Measurements from ENCODE around the gene MMP28. TPM values are rescaled to one million over a fixed set of nuclear protein-coding genes. Genes with fewer than 3 reads are reported as not detected.

MMP28 gene
- polyA plus RNA-seq, 6 donors from 2014 or later, result 0.21 TPM; not detected in 5

- no peaks in the 10 kb centered on the region for H3K4me1 Mint-ChIP-seq
- H3K36me3 Mint-ChIP-seq, result peaks cover 31 to 36% of the 10 kb centered on the region in 2 donors
- H3K4me3 Mint-ChIP-seq, result no peak overlapping the region
- H3K27me3 Mint-ChIP-seq, result no peaks in the 10 kb centered on the region
- DNase-seq, result no peak
- no peak overlapping the region for H3K27ac Mint-ChIP-seq
- no peak for ATAC-seq (ENCODE audit: low read depth in 2 of 2)
- H3K9me3 Mint-ChIP-seq, result no peaks in the 10 kb centered on the region
Measured at GRCh38 chr17:35716897-35717465, 78.5 kb downstream of the MMP28 start.

GRCh38 chr17:35716173-35716572, 79.3 kb downstream of the MMP28 start:
- ATAC-seq (ENCODE audit: low read depth in 2 of 2) (no peak), DNase-seq (no peak)
- Mint-ChIP-seq H3K36me3 (peaks cover 31 to 39% of the 10 kb centered on the region in 2 donors), H3K27me3 (no peaks in the 10 kb centered on the region), H3K9me3 (no peaks in the 10 kb centered on the region), H3K4me1 (no peaks in the 10 kb centered on the region), H3K27ac (no peak overlapping the region), H3K4me3 (no peak overlapping the region)

Other genes starting within 250 kb of the MMP28 start
- gene SLFN14, start 234.8 kb downstream of the MMP28 start, polyA plus RNA-seq (ENCODE audit: low read depth in 6 of 6), result under 1 TPM in 2 of 6 donors, not detected in 4; 0.09 to 0.36 TPM
- 1 to 10 TPM; 1.6 to 2.6 (median 2.4) TPM for gene PEX12, start 217.1 kb downstream of the MMP28 start, polyA plus RNA-seq (ENCODE audit: low read depth in 6 of 6)
- 10 to 100 TPM; 34.1 to 52.1 (median 40.8) TPM for gene AP2B1, start 208.3 kb downstream of the MMP28 start, polyA plus RNA-seq (ENCODE audit: low read depth in 6 of 6)
- gene RASL10B, start 64.0 kb downstream of the MMP28 start, polyA plus RNA-seq (ENCODE audit: low read depth in 6 of 6), result not detected
- not detected for gene GAS2L2, start 42.4 kb downstream of the MMP28 start, polyA plus RNA-seq (ENCODE audit: low read depth in 6 of 6)
- gene C17orf50, start 34.8 kb downstream of the MMP28 start, polyA plus RNA-seq (ENCODE audit: low read depth in 6 of 6), result not detected
- 10 to 100 TPM; 16.6 to 44.4 (median 21.7) TPM for gene TAF15, start 13.8 kb upstream of the MMP28 start, polyA plus RNA-seq (ENCODE audit: low read depth in 6 of 6)
- not detected for gene HEATR9, start 73.2 kb upstream of the MMP28 start, polyA plus RNA-seq (ENCODE audit: low read depth in 6 of 6)
- 10 to 100 TPM in 4 of 6 donors, 1 to 10 TPM in 2; 4.9 to 15.3 (median 12.7) TPM for gene CCL5, start 84.7 kb upstream of the MMP28 start, polyA plus RNA-seq (ENCODE audit: low read depth in 6 of 6)
- not detected for gene RDM1, start 135.1 kb upstream of the MMP28 start, polyA plus RNA-seq (ENCODE audit: low read depth in 6 of 6)
- not detected for gene LYZL6, start 148.1 kb upstream of the MMP28 start, polyA plus RNA-seq (ENCODE audit: low read depth in 6 of 6)
- gene CCL16, start 185.9 kb upstream of the MMP28 start, polyA plus RNA-seq (ENCODE audit: low read depth in 6 of 6), result not detected
- not detected for gene CCL14, start 191.1 kb upstream of the MMP28 start, polyA plus RNA-seq (ENCODE audit: low read depth in 6 of 6)
- gene CCL15, start 205.9 kb upstream of the MMP28 start, polyA plus RNA-seq (ENCODE audit: low read depth in 6 of 6), result not detected
- gene CCL23, start 222.3 kb upstream of the MMP28 start, polyA plus RNA-seq (ENCODE audit: low read depth in 6 of 6), result not detected